ENCODE measurements around the gene CEP170B. TPM values are rescaled to one million over a fixed set of nuclear protein-coding genes. Genes with fewer than 3 reads are reported as not detected.

The CEP170B gene
- total RNA-seq, 1 donor from 2014 or later = 14.4 TPM

DNA sequence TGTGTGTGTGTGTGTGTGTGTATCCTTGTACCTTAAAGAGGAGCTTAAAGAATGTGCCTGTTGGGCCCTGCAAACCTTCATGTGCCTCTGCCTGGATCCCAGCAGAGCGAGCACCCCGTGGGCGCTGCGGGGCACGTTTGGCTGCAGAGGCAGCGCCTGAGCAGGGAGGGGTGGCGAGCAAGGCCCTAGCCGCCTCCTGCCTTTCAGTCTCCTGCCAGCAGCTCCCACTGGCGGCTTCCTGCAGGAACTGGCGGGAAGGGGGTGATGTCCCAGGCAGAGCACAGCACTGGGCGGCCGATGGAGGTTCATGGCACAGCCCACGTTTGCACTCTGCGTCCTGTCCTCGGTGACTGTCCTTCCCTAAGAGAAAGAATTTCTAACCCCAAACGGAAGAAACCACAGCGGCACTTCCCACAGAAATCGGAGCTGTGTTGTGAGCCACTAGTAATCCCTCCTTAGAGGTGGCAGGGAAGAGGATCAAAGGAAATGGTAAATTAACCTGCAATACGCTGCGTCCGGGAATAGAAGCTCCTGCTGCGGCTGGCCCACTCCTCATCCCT, 44.3 kb upstream of the CEP170B start:
- TF ChIP-seq, protein P1, sequence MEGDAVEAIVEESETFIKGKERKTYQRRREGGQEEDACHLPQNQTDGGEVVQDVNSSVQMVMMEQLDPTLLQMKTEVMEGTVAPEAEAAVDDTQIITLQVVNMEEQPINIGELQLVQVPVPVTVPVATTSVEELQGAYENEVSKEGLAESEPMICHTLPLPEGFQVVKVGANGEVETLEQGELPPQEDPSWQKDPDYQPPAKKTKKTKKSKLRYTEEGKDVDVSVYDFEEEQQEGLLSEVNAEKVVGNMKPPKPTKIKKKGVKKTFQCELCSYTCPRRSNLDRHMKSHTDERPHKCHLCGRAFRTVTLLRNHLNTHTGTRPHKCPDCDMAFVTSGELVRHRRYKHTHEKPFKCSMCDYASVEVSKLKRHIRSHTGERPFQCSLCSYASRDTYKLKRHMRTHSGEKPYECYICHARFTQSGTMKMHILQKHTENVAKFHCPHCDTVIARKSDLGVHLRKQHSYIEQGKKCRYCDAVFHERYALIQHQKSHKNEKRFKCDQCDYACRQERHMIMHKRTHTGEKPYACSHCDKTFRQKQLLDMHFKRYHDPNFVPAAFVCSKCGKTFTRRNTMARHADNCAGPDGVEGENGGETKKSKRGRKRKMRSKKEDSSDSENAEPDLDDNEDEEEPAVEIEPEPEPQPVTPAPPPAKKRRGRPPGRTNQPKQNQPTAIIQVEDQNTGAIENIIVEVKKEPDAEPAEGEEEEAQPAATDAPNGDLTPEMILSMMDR (conservative IDR thresholded peaks at IDR 0.05) = peak; percentile 50
- Mint-ChIP-seq H3K4me3 (peak overlapping the region; percentile 66), H3K36me3 (ENCODE audit: low read depth) (peaks cover 7% of the 10 kb centered on the region), H3K4me1 (peaks cover 28% of the 10 kb centered on the region), H3K27ac (ENCODE audit: unreplicated experiment) (no peak overlapping the region), H3K9me3 (peaks cover 8% of the 10 kb centered on the region), H3K27me3 (ENCODE audit: low read depth) (peaks cover 24% of the 10 kb centered on the region)
- DNase-seq (ENCODE audit: low read depth, low spot score) = peak; percentile 57

DNA sequence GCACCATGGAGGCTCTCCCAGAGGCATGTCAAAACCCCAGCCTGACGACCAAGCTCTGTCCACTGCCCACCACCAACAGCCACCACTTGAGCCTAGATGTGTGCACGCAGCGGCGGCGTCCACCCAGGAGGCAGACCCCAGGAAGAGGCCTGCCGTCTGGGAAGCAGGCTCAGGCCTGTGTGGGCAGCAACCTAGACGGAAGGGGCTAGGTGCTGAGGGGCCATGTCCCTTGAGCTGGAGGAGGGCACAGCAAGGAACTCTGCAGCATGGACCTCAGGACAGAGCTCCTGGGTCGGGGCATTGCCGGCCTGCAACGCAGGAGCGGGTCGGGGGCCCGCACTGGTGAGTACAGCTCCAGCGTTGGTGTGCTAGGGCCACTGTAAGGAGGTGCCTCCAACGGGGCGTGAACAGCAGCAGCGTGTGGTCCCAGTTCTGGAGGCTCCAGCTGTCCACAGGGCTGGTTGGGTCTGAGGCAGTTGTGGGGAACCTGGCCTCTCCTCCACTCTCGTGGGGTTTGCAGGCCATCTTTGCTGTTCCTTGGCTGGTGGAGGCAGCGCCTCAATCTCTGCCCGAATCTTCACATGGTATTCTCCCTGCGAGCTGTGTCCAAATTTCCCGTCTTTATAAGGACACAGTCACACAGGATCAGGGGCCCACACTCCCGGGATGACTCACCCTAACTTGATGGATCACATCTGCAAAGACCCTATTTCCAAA, 43.7 kb upstream of the CEP170B start:
- Mint-ChIP-seq H3K36me3 (ENCODE audit: low read depth) (peaks cover 7% of the 10 kb centered on the region), H3K27me3 (ENCODE audit: low read depth) (peaks cover 29% of the 10 kb centered on the region), H3K27ac (ENCODE audit: unreplicated experiment) (no peak overlapping the region), H3K4me3 (peak overlapping the region; percentile 66), H3K9me3 (peaks cover 8% of the 10 kb centered on the region), H3K4me1 (peaks cover 32% of the 10 kb centered on the region)
- no peak for DNase-seq (ENCODE audit: low read depth, low spot score)
- TF ChIP-seq, protein P1 (conservative IDR thresholded peaks at IDR 0.05) = no peak

DNA sequence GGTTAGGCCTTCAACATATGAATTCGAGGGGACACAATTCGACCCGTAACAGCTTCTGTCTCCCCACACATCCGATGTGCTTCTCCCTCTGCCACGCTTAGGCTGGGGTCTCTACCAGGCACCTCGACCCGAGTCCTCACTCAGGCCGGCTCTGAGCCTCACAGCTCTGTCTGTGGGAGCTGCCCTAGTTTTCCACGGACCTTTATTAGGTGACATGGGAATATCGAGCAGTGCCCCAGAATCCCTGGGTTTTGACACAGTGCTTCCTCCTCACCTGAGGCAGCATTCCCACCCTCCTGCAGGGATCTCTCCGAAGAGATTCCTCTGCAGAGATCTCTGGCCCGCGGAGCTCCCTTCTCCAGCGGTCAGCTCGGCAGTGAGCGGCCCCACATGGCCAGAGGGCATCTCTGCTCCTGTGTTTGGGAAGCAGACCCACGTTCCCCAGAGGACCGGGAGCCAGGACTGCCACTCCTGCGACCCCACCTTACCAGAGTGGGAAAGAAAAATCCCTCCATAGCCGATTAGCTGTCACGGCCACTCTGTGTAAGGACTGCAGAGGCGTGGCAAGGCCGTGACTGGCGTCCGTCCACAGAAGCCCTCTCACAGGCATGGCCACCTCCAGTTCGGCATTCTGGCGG, 43.0 kb upstream of the CEP170B start:
- peaks cover 28% of the 10 kb centered on the region for H3K4me1 Mint-ChIP-seq
- H3K36me3 Mint-ChIP-seq (ENCODE audit: low read depth) = peaks cover 7% of the 10 kb centered on the region
- H3K4me3 Mint-ChIP-seq = peak overlapping the region; percentile 38
- H3K27me3 Mint-ChIP-seq (ENCODE audit: low read depth) = peaks cover 32% of the 10 kb centered on the region
- DNase-seq (ENCODE audit: low read depth, low spot score) = no peak
- H3K27ac Mint-ChIP-seq (ENCODE audit: unreplicated experiment) = no peak overlapping the region
- TF ChIP-seq, protein P1 (conservative IDR thresholded peaks at IDR 0.05) = no peak
- H3K9me3 Mint-ChIP-seq = peaks cover 8% of the 10 kb centered on the region

DNA sequence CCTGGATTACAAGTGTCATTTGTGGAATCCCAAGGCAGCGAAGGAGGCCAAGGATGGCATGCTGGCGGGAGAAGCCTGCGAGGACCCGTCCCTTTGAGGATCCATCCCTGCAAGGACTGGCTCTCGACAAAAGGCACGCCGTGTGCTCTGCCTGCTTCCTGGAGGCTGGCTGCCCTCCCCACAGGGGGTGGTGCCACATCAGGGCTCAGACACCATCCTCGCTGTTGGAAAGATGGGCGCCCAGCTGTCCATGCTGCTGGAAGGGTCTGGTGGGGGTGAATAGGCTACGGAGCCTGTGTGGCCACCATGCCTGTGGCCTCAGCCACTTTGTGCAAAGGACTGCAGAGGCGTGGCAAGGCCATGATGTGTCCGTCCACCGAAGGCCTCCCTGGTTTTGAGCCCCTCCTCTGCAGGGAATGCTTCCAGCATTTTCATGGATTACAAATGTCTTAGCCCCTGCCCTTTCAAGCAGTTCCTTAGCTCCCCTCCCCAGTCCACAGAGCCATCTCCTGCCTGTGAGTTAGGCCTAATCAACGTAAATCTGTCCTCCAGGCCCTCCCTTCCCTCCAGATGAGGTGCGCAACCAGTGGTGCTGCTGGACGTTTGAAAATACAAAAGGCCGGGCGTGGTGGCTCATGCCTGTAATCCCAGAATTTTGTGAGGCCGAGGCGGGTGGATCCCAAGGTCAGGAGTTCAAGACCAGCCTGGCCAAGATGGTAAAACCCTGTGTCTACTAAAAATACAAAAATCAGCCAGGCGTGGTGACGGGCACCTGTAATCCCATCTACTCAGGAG, 42.0 kb upstream of the CEP170B start:
- peaks cover 8% of the 10 kb centered on the region for H3K9me3 Mint-ChIP-seq
- TF ChIP-seq, protein P1 (conservative IDR thresholded peaks at IDR 0.05) = no peak
- no peak overlapping the region for H3K27ac Mint-ChIP-seq (ENCODE audit: unreplicated experiment)
- H3K4me1 Mint-ChIP-seq = peaks cover 38% of the 10 kb centered on the region
- peaks cover 7% of the 10 kb centered on the region for H3K36me3 Mint-ChIP-seq (ENCODE audit: low read depth)
- no peak overlapping the region for H3K4me3 Mint-ChIP-seq
- DNase-seq (ENCODE audit: low read depth, low spot score) = no peak
- peaks cover 36% of the 10 kb centered on the region for H3K27me3 Mint-ChIP-seq (ENCODE audit: low read depth)

DNA sequence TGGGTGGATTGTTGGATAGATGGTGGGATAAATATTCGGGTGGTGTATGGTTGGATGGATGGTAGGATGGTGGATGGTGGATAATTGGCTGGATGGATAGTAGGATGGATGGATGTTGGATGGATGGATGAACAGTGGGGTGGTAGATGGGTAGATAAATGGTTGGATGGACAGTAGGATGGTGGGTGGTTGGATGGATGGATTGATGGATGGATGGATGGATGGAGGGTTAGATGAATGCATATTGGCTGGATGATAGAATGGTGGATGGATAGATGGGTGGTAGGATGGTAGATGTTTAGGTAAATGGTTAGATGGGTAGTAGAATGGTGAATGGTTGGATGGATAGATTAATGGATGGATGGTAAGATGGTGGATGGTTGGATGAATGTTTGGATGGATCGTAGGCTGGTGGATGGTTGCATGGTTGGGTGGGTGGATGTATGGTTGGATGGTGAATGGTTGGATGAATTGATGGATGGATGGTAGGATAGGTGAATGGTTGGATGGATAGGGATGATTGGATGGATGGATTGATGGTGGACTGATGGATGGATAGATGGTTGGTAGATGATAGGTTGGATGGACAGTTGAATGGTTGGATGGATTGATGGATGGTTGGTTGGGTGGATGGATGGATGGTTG, 40.6 kb upstream of the CEP170B start:
- H3K4me3 Mint-ChIP-seq = peak overlapping the region; percentile 79
- peaks cover 36% of the 10 kb centered on the region for H3K27me3 Mint-ChIP-seq (ENCODE audit: low read depth)

More for the DNA sequence above, 40.6 kb upstream of the CEP170B start:
- H3K36me3 Mint-ChIP-seq (ENCODE audit: low read depth) = peaks cover 7% of the 10 kb centered on the region
- H3K27ac Mint-ChIP-seq (ENCODE audit: unreplicated experiment) = no peak overlapping the region
- peaks cover 8% of the 10 kb centered on the region for H3K9me3 Mint-ChIP-seq
- no peak for DNase-seq (ENCODE audit: low read depth, low spot score)
- TF ChIP-seq, protein P1 (conservative IDR thresholded peaks at IDR 0.05) = no peak
- peaks cover 38% of the 10 kb centered on the region for H3K4me1 Mint-ChIP-seq
